Gastroesophageal sphincter (tissue), 3 donors: ENCODE data around the gene NOL3.

Source experiments
- EP300 ChIP-seq: sonication (generic); formaldehyde crosslinking; IDR thresholded peaks from one replicate; pipeline ENCODE4 v1.6.1; 2017; ENCODE audit warnings: antibody characterized with exemption, mild to moderate bottlenecking
- POLR2A ChIP-seq, 2 donors: fragments of 450-650 bp; IDR thresholded peaks; one replicate each; pipeline ENCODE4 v1.6.1; 2017; ENCODE audit warnings: antibody characterized with exemption in 2 of 2, mild to moderate bottlenecking in 2 of 2, moderate library complexity in 1 of 2
- POLR2AphosphoS5 ChIP-seq: sonication (generic); formaldehyde crosslinking; IDR thresholded peaks from one replicate; pipeline ENCODE4 v1.6.1; 2017; ENCODE audit warnings: antibody characterized with exemption
- TF ChIP-seq, protein P1 (sequence below), 4 experiments: fragments of 200-600 bp in 2 of 4; fragments of 450-650 bp in 2 of 4; sonication (generic) in 1 of 4; IDR thresholded peaks; one replicate each; pipeline ENCODE4 v1.5.1; 2017 to 2019; ENCODE audit warnings: antibody characterized with exemption in 4 of 4, mild to moderate bottlenecking in 2 of 4, moderate library complexity in 2 of 4

DNA sequence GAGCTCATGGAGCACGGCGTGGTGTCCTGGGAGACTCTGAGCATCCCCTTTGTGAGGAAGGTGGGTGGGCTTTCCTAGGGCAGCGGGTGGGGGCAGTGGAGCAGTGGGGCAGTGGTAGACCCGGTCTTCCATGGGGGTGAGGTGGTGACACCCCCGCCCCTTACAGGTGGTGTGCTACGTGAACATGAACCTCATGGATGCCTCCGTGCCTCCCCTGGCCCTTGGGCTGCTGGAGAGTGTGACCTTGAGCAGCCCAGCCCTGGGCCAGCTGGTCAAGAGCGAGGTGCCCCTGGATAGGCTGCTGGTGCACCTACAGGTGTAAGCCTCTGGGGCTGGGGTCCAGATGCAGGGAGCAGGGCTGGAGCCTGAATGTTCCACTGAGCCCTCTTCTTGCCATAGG is 30.2 kb downstream of the NOL3 start:
- TF ChIP-seq, protein P1, sequence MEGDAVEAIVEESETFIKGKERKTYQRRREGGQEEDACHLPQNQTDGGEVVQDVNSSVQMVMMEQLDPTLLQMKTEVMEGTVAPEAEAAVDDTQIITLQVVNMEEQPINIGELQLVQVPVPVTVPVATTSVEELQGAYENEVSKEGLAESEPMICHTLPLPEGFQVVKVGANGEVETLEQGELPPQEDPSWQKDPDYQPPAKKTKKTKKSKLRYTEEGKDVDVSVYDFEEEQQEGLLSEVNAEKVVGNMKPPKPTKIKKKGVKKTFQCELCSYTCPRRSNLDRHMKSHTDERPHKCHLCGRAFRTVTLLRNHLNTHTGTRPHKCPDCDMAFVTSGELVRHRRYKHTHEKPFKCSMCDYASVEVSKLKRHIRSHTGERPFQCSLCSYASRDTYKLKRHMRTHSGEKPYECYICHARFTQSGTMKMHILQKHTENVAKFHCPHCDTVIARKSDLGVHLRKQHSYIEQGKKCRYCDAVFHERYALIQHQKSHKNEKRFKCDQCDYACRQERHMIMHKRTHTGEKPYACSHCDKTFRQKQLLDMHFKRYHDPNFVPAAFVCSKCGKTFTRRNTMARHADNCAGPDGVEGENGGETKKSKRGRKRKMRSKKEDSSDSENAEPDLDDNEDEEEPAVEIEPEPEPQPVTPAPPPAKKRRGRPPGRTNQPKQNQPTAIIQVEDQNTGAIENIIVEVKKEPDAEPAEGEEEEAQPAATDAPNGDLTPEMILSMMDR (IDR thresholded peaks at IDR 0.05), result no peak
- TF ChIP-seq POLR2AphosphoS5 (no peak), EP300 (no peak), POLR2A (IDR thresholded peaks at IDR 0.05) (no peak)
